Testis (tissue), 3 donors: ENCODE results near the gene CERS4. TPM values are rescaled to one million over a fixed set of nuclear protein-coding genes. Genes with fewer than 3 reads are reported as not detected.

Experiments
- DNase-seq: peaks from one replicate; pipeline ENCODE4 v3.0.0-alpha.2; 2019
- H3K27ac ChIP-seq, 2 donors: fragments of 200-600 bp; sonication (generic); one replicate each; pipeline ENCODE4 v1.5.1; 2019
- H3K27me3 ChIP-seq: fragments of 200-600 bp; sonication (generic); one replicate; pipeline ENCODE4 v1.5.1; 2019
- H3K36me3 ChIP-seq: fragments of 200-600 bp; sonication (generic); one replicate; pipeline ENCODE4 v1.5.1; 2017; ENCODE audit warnings: low read depth; ENCODE audit errors: missing control alignments
- H3K4me1 ChIP-seq: fragments of 200-600 bp; sonication (generic); one replicate; pipeline ENCODE4 v1.5.1; 2019
- H3K4me3 ChIP-seq, 2 donors: fragments of 200-600 bp; sonication (generic); one replicate each; pipeline ENCODE4 v1.5.1; 2017 to 2019
- H3K9me3 ChIP-seq: fragments of 200-600 bp; sonication (generic); one replicate; pipeline ENCODE4 v1.5.1; 2017
- POLR2A ChIP-seq: fragments of 450-650 bp; IDR thresholded peaks from one replicate; pipeline ENCODE4 v1.6.1; 2017; ENCODE audit warnings: antibody characterized with exemption, mild to moderate bottlenecking, moderate library complexity
- WGBS, 2 donors: methylation state at CpG; one replicate each; pipeline ENCODE4 v1.1.5; 2018; 5-methylcytosine and 5-hydroxymethylcytosine counted together
- intact Hi-C: fragments of 100-400 bp; cut with DNase I; formaldehyde crosslinking; loops from one replicate; pipeline ENCODE4 v1.15.1; 2023; ENCODE audit warnings: low total_unique reads
- polyA plus RNA-seq: library from polyadenylated mRNA; stranded (reverse); fragments of 350-450 nt; fragmentation: Illumina TruSeq; extraction: RNeasy Lipid Tissue Mini Kit (QIAGEN cat#74804); gene quantifications from one replicate; pipeline ENCODE4 v1.2.3, GENCODE V29; 2014; ENCODE audit warnings: low read depth, low replicate concordance; ENCODE audit not compliant: insufficient read depth
- total RNA-seq, 2 donors: library from RNA; depleted of rRNA; stranded (reverse); fragments of >200 nt; gene quantifications; one replicate each; pipeline ENCODE4 v1.2.3, GENCODE V29; 2016
- TF ChIP-seq, protein P1 (sequence below), 3 experiments: fragments of 450-650 bp in 2 of 3; fragments of 200-600 bp in 1 of 3; sonication (generic) in 1 of 3; IDR thresholded peaks; one replicate each; pipeline ENCODE4 v1.5.1; 2016 to 2019; ENCODE audit warnings: antibody characterized with exemption in 3 of 3, mild to moderate bottlenecking in 2 of 3, moderate library complexity in 1 of 3

The CERS4 gene
- total and polyA plus RNA-seq, 3 donors from 2014 or later = 35.2 to 105 (median 68.6) TPM

DNA sequence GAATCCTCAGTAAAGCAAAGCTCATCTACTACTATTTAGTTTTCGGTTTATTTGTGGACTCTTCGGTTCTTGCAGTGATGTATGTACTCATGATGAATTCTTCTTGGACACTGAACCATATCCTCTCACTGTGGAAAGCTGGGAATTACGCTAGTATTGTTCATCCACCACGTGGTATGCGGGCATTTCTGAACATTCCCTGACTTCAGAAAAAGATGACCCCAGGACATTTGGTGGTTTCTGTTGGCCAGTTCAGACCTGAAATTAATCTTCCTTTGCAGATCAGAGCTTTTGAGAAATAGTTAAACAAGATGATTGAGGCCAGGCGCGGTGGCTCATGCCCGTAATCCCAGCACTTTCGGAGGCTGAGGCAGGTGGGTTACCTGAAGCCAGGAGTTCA is 34.5 kb upstream of the CERS4 start:
- Histone ChIP-seq H3K27me3 (no peaks in the 10 kb centered on the region), H3K36me3 (no peaks in the 10 kb centered on the region), H3K4me3 (no peak overlapping the region), H3K9me3 (no peaks in the 10 kb centered on the region), H3K4me1 (no peaks in the 10 kb centered on the region), H3K27ac (no peak overlapping the region)
- TF ChIP-seq POLR2A = no peak
- TF ChIP-seq, protein P1, sequence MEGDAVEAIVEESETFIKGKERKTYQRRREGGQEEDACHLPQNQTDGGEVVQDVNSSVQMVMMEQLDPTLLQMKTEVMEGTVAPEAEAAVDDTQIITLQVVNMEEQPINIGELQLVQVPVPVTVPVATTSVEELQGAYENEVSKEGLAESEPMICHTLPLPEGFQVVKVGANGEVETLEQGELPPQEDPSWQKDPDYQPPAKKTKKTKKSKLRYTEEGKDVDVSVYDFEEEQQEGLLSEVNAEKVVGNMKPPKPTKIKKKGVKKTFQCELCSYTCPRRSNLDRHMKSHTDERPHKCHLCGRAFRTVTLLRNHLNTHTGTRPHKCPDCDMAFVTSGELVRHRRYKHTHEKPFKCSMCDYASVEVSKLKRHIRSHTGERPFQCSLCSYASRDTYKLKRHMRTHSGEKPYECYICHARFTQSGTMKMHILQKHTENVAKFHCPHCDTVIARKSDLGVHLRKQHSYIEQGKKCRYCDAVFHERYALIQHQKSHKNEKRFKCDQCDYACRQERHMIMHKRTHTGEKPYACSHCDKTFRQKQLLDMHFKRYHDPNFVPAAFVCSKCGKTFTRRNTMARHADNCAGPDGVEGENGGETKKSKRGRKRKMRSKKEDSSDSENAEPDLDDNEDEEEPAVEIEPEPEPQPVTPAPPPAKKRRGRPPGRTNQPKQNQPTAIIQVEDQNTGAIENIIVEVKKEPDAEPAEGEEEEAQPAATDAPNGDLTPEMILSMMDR (IDR thresholded peaks at IDR 0.05) = no peak
- intact Hi-C loops = no loop called here
- 85 to 91% methylated on average over 9 of the region's 9 CpGs for WGBS, 2 donors
- DNase-seq = no peak

DNA sequence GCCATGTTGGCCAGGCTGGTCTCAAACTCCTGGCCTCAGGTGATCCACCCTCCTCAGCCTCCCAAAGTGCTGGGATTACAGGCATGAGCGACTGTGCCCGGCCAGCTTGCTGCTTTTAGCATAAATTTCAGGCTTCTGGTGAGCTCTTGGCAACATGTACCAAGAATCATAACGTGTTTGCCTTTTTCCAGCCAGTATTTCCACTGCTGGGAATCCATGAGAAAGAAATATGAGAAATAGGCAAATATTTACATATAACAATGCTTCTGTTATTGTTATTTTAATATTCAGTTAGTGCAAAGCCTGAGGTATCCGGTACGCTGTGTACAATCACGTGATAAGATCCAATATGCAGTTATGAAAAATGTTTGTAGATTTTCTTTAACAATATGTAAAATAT is 29.2 kb upstream of the CERS4 start:
- no peak overlapping the region for H3K27ac ChIP-seq
- H3K9me3 ChIP-seq = no peaks in the 10 kb centered on the region
- intact Hi-C loops = no loop called here
- no peaks in the 10 kb centered on the region for H3K27me3 ChIP-seq
- H3K36me3 ChIP-seq = no peaks in the 10 kb centered on the region
- no peak overlapping the region for H3K4me3 ChIP-seq
- DNase-seq = no peak
- no peaks in the 10 kb centered on the region for H3K4me1 ChIP-seq
- 76% methylated on average over 6 of the region's 6 CpGs for WGBS, 2 donors
- TF ChIP-seq, protein P1 (IDR thresholded peaks at IDR 0.05) = no peak
- no peak for TF ChIP-seq POLR2A

DNA sequence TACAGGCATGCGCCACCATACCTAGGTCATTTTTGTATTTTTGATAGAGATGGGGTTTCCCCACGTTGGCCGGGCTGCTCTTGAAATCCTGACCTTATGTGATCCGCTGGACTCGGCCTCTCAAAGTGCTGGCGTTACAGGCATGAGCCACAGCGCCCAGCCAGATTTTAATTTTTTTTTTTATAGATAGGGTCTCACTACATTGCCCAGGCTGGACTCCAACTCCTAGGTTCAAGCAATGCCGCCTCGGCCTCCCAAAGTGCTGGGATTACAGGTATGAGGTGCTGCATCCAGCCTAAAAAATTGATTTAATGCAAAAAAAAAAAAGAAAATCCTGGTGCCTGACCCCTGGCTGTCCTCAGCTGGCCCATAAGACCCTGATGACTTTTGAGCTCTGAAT is 24.9 kb upstream of the CERS4 start:
- Histone ChIP-seq H3K4me3 (no peak overlapping the region), H3K27ac (no peak overlapping the region), H3K4me1 (no peaks in the 10 kb centered on the region), H3K27me3 (no peaks in the 10 kb centered on the region), H3K36me3 (no peaks in the 10 kb centered on the region), H3K9me3 (no peaks in the 10 kb centered on the region)
- no peak for TF ChIP-seq POLR2A
- TF ChIP-seq, protein P1 (IDR thresholded peaks at IDR 0.05) = no peak
- intact Hi-C loops = no loop called here
- WGBS, 2 donors = 87 to 89% methylated on average over 9 of the region's 9 CpGs
- DNase-seq = no peak

DNA sequence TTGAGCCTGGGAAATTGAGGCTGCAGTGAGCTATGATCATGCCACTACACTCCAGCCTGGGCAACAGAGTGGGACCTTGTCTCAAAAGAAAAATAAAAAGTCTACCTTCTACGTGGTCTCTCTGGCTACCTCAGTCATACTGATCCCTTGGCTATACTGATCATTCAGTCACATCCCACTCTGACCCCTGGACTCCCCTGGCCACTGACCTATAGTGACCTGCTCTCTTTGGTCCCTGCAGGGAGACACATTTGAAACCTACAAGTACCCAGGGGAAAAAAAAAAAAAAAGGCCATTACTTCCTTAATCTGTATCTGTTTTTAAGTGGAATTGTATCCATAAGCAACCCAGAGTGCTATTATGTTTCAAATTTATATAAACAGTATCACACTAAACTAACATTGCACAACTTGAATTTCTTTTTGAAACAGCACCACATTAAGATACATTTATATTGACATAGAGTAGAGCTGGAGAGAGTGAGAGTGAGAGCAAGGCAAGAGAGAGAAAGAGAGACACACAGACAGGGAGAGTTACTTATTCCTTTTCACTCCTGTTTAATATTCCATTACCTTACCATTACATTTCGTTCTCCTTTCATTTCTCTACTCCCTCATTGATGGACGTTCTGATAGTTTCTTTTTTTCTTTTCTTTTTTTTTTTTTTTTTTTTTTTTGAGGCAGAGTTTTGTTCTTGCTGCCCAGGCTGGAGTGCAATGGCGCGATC is 23.7 kb upstream of the CERS4 start:
- no peak for DNase-seq
- no peaks in the 10 kb centered on the region for H3K9me3 ChIP-seq
- H3K4me3 ChIP-seq = no peak overlapping the region
- no peaks in the 10 kb centered on the region for H3K27me3 ChIP-seq
- no peak for TF ChIP-seq POLR2A
- TF ChIP-seq, protein P1 (IDR thresholded peaks at IDR 0.05) = no peak
- H3K36me3 ChIP-seq = no peaks in the 10 kb centered on the region
- no peaks in the 10 kb centered on the region for H3K4me1 ChIP-seq
- intact Hi-C loops = no loop called here
- 73 to 88% methylated on average over 5 of the region's 5 CpGs for WGBS, 2 donors
- no peak overlapping the region for H3K27ac ChIP-seq

GRCh38 chr19:8192221-8192820 is 16.8 kb upstream of the CERS4 start:
- intact Hi-C loops = no loop called here
- Histone ChIP-seq H3K9me3 (no peaks in the 10 kb centered on the region), H3K27ac (no peak overlapping the region), H3K27me3 (no peaks in the 10 kb centered on the region), H3K4me3 (no peak overlapping the region), H3K36me3 (no peaks in the 10 kb centered on the region), H3K4me1 (no peaks in the 10 kb centered on the region)
- no peak for DNase-seq
- TF ChIP-seq, protein P1 (IDR thresholded peaks at IDR 0.05) = no peak
- TF ChIP-seq POLR2A = no peak
- 77% methylated on average over 7 of the region's 7 CpGs for WGBS, 2 donors
